Uterus (tissue), 2 donors: ENCODE measurements around the gene FSTL3.

Experiments
- POLR2A ChIP-seq, 2 donors: fragments of 450-650 bp; IDR thresholded peaks; one replicate each; pipeline ENCODE4 v1.6.1; 2016; ENCODE audit warnings: antibody characterized with exemption in 2 of 2, mild to moderate bottlenecking in 1 of 2, moderate library complexity in 1 of 2
- TF ChIP-seq, protein P1 (sequence below), 4 experiments: fragments of 200-600 bp in 2 of 4; fragments of 450-650 bp in 2 of 4; sonication (generic) in 2 of 4; IDR thresholded peaks; one replicate each; pipeline ENCODE4 v1.5.1; 2016 to 2019; ENCODE audit warnings: antibody characterized with exemption in 4 of 4, mild to moderate bottlenecking in 2 of 4, moderate library complexity in 1 of 4

DNA sequence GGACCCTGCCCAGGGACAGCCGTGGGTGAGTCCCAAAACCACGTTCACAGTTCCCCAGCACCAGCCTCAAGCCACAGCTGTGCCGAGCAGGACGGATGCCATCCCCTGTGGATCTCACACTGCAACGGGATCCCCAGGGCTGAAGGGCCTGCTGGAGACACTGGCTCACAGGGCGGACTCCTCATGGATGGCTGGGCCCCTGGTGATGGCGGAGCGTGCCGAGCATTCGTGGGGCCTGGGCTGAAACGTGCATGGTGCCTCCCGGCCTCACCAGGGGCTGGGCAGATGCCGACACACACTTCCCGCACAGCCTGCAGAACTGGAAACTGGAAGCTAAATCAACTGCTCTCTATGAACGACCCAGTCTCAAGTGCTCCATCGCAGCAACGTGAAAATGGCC, 22.8 kb upstream of the FSTL3 start:
- TF ChIP-seq, protein P1, sequence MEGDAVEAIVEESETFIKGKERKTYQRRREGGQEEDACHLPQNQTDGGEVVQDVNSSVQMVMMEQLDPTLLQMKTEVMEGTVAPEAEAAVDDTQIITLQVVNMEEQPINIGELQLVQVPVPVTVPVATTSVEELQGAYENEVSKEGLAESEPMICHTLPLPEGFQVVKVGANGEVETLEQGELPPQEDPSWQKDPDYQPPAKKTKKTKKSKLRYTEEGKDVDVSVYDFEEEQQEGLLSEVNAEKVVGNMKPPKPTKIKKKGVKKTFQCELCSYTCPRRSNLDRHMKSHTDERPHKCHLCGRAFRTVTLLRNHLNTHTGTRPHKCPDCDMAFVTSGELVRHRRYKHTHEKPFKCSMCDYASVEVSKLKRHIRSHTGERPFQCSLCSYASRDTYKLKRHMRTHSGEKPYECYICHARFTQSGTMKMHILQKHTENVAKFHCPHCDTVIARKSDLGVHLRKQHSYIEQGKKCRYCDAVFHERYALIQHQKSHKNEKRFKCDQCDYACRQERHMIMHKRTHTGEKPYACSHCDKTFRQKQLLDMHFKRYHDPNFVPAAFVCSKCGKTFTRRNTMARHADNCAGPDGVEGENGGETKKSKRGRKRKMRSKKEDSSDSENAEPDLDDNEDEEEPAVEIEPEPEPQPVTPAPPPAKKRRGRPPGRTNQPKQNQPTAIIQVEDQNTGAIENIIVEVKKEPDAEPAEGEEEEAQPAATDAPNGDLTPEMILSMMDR (IDR thresholded peaks at IDR 0.05) = no peak
- no peak for TF ChIP-seq POLR2A (IDR thresholded peaks at IDR 0.05)
